Astrocyte (in vitro differentiated cells and primary cell): ENCODE measurements around the gene ACHE.

Experiments used
- CTCF ChIP-seq: IDR thresholded peaks from 2 replicates; pipeline ENCODE4 v1.5.1; 2011; ENCODE audit warnings: low read depth, mild to moderate bottlenecking, inconsistent platforms, low read length, moderate library complexity; ENCODE audit not compliant: insufficient read depth
- EZH2 ChIP-seq: IDR thresholded peaks from 2 replicates; pipeline ENCODE4 v1.6.1; 2012; ENCODE audit warnings: mild to moderate bottlenecking, low read length, inconsistent platforms; ENCODE audit not compliant: insufficient read depth

GRCh38 chr7:100874577-100875355, 20.9 kb downstream of the ACHE start, which contains the start of gene SRRT:
- no peak for TF ChIP-seq CTCF
- TF ChIP-seq EZH2 = no peak
